HG03439 (cell line): ENCODE measurements around the gene GID8.

Experiments
- ATAC-seq: cut with Tn5 transposase; IDR thresholded peaks from one replicate; pipeline ENCODE4 v1.9.1; 2021; ENCODE audit warnings: mild to moderate bottlenecking, moderate library complexity; ENCODE audit not compliant: unreplicated experiment

The GID8 gene

DNA sequence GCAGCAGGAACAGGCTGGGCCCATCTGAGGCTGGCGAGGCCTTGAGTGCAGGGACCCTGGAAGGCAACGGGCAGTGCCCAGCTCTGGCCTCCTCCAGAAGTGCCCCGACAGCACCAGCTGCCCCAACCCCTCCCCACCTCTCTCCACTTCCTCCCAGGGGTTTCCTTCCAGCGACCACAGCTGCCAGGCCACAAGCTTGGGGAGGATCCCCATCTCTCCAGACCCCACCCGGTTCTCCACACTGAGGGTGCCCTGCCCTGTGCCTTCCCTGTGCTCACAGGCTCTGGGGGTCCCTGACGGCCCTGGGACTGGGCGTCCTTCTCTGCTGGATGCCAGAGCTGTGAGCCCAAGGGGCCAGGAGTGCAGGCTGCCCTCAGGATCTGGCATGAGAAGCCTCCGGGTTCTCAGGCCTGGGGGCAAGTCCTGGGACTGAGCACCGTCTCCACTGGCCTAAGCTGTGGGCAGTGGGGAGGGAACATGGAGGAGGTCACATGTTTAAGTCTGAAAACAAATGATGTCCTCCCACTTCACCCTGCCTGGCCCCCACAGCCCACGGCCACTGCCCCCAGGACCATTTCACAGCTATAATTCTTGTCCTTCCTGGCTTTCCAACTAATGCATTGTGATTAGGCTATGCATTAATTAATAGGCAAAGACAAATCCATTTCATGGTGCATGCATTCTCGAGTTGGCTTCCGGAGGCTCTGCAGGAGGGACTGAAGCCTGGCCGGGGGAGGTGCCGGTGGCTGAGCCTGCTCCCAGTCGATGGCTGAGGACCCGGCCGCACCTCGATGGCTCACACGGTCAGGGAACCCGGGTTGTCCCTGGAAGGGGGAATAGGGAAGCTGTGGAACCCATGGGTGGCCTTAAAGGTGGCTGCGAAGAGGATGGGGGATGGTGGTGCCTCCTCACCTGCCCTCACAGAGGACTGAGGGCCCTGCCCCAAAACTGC is 44.5 kb downstream of the GID8 start:
- ATAC-seq = no peak

DNA sequence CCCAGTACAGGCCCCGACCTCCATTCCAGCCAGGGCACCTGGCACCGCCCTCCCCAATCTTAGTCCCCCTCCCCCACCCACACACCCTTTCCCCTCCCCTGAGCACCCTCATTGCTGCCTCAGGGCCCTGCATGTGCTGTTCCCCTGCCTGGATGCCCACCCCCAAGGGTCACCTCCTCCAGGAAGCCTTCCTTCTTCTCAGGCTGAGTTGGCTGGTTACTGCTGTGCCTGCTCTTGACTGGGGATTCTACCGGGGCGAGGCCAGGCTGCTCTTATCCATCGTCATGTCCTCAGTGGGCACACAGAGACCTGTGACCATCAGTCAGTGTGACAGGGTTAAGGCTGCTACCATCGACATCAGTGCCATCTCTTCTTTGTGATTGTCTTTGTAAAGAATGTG is 45.3 kb downstream of the GID8 start:
- no peak for ATAC-seq

DNA sequence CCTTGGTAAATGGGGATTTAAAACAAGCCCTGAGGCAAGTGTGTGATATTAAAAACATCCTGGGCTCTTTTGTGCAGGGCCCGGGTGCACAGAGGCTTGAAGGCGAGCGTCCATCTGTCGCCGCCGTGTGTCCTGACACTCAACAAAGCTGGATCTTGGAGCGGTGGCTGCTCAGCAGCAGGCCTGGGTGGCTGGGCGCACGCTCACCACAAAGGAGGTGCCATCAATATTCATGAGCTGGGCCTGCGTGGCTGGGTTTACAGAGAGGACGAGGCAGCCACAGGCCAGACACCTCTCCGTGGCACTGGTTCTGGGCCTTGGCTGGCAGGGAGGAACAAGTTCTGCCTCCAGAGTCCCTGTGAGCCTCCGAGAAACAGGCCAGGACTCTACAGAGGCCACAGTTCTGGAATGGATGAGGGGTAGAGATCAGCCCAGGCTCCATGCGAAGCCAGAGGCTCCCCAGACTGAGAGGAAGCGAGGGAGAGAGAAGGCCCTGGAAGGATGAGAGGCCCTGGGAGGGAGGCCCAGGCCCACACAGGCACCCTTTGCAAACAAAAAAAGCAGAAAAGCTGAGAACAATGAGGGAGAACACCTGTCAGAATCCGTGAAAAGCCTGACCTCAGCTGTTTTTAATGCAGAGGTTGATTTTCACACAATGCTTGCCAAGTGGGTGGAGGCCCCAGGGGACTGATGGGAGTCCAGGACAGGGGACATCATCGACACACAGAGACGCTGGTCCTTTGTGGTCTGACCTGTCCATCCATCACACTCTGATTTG is 46.9 kb downstream of the GID8 start:
- ATAC-seq = no peak

DNA sequence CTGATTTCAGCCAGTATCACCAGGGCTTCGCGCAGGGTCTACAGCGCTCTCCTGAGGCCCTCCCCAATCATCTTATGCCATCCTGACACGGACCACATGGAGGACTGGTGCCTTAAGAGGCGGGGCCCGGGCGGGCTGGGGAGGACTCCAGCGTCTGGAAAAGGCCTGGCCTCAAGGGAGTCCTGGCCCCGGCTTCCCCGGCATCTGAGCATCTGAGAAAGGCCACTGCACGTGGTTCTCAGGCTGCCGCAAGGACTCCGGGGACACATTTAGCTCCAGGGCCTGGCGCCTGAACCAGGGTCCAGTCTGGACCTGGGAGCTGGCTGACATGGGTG is 47.5 kb downstream of the GID8 start:
- no peak for ATAC-seq

DNA sequence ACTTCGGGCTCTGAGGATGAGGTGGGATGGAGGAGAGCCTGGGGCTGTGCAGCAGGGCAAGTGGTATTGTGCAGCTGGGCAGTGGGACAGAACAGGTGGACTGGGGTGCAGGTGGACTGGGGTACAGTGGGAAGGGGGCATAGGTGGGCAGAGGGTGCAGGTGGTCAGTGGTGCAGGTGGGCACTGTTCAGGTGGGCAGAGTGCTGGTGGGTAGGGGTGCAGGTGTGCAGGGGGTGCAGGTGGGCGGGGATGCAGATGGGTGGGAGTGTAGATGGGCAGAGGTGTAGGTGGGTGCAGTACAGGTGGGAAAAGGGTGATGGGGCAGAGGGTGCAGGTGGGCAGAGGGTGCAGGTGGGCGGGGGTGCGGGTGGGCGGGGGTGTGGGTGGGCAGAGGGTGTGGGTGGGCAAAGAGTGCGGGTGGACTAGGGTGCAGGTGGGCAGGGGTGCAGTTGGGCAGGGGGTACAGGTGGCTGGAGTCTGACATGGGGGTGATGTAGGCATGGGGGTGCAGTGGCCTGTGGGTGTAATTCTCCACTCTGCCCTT is 48.4 kb downstream of the GID8 start:
- no peak for ATAC-seq

DNA sequence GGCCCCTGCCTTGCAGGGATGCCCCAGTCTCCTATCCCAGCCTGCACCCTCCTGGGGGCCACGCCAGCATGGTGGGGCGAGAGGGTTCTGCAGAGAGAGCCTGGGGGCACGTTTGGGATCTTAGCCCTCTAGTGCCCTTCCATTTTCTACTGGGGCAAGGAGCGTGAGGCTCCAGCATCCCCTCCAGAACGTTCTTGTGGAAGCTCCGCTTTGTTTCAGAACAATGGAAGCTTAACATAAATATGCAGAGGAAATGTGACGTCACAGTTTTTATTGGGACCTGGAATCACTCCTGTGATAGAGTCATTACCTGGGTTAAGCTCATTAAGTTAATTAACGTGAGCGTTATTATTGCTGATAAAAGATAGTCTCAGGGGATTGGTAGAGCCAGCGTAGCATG is 49.2 kb downstream of the GID8 start:
- no peak for ATAC-seq

DNA sequence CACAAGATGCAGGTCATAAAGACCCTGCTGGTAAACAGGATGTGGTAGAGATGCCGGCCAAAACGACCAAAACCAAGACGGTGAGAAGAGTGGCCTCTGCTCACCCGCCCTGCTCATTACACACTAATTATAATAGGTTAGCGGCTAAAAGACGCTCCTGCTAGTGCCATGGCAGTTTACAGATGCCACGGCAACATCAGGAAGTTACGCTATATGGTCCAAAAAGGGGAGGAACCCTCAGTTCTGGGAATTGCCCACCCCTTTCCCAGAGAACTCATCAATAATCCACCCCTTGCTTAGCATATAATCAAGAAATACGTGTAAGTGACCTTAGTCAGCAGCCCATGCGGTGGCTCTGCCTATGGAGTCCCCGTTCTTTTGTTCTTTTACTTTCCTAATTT is 51.3 kb downstream of the GID8 start:
- no peak for ATAC-seq

DNA sequence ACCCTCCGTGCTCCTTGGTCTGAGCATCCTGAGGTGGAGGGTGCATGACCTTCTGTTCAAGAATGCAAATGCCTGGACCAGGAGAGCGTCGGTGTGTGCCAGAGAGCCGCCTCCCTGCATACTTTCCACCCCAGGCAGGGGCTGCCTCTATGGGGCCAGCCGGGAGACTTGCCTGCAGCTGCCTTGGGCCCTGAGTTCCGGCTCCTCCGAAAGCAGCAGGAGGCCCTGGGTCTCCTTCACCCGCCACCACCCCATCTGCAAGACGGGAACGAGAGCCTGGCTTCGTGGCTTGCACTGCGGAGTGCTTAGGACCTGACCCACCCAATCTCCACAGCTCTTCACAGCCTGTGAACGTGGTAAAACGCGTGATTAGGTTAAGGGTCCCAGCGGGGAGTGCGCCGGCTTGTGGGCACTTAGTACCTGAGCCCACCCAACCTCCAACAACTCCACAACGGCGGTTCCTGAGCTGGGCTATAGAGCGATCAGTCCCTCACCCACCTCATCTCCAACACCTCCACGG is 52.4 kb downstream of the GID8 start:
- no peak for ATAC-seq

DNA sequence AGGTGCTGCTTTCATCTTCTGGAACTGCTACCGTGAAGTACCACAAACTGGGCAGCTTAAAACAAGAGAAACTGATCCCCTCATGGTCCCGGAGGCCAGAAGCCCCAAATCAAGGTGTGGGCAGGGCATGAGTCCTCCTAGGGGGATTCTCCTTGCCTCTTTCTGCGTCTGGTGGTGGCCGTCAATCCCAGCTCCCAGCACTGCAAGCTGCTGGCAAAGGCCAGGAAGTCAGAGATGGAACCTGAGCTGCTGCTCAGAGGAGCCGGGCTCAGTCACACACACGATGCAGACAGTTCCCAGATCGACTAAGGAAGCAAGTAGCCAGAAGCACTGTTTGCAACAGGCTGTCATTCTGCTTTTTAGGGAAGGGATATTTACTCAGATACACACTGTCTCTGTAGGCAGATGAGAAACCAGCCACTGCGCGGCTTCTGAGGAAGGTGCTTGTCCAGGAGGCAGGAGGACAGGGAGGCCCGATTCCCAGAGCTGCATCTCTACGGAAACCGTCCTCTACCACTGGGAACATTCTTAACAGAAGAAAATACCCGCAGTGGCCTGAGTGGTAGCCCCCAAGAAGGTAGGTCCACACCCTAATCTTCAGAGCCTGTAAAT is 53.4 kb downstream of the GID8 start:
- ATAC-seq = no peak

DNA sequence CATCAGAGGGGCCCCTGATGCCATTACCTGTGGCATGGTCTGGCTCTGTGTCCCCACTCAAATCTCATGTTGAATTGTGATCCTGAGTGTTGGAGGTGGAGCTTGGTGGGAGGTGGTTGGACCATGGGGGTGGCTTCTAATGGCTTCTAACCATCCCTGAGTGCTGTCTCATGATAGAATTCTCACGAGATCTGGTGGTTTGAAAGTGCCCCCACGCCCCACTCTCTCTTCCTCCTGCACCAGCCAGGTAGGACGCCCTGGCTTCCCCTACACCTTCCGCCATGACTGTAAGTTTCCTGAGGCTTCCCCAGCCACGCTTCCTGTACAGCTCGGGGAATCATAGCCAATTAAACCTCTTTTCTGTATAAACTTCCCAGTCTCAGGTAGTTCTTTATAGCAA is 53.9 kb downstream of the GID8 start:
- ATAC-seq = no peak

DNA sequence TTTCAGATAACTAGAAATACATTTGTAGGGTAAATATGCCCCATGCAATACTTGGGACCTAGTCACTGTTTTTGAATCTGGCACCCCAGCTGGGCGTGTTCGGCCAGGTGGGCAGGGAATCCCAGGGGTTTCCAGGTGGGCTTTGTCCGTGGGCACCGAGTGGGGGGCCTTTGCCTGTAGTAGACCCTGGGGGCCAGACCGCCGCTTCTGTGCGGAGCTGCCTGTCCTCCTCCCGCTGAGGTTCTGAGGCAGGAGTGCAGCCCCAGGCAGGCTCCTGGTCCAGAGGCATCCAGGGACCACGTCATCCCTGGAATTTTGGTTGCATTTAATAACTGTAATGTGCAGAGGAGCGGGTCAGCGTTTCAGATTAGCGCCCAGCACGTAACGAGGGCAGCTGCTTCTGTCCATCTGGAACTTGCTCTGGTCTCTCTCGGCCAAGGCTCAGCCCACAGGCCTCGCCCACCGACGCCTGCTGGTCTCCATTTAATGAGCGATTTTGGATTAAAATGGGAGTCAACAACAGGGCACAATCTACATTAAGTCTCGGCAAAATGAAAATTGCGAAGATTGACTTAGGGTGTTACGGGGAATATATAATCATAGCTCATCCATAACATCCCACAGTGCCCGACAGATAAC is 56.0 kb downstream of the GID8 start:
- no peak for ATAC-seq

DNA sequence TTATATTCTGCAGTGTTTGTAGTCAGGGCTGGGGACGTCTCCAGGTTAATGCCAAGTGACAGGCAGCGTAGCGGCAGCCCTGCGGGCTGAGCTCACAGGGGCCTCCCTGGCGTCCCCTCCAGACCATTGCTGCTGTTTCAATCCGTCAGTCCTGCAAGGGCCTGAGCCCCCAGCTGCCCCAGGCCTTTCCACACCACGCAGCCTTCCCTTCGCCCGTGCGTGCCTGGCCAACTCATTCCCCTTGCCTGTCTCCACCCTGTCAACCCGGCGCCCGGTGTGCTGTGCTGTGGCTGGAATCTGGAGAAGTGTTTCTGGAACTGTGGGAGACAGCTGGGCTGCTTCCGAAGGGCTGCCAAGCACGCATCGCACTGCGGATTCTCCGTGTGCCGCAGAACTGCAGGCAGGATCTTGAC is 56.9 kb downstream of the GID8 start:
- ATAC-seq = no peak

DNA sequence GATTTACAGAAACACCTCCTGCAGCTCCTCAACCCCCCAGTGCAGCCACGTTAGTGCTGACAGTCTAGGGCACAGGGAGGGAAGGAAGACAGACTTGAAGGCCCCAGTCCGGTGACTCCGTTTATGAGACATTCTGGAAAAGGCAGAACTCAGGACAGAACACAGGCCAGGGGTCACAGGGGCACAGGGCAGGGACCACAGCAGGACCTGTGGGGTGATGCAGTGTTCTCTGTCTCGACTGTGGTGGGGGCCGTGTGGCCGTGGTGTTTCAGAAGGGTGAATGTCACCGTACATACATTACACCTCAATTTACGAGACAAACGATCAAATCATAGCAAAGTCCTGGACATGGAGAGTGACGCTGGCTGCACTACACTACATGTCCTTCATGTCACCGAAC is 57.5 kb downstream of the GID8 start:
- ATAC-seq = no peak

DNA sequence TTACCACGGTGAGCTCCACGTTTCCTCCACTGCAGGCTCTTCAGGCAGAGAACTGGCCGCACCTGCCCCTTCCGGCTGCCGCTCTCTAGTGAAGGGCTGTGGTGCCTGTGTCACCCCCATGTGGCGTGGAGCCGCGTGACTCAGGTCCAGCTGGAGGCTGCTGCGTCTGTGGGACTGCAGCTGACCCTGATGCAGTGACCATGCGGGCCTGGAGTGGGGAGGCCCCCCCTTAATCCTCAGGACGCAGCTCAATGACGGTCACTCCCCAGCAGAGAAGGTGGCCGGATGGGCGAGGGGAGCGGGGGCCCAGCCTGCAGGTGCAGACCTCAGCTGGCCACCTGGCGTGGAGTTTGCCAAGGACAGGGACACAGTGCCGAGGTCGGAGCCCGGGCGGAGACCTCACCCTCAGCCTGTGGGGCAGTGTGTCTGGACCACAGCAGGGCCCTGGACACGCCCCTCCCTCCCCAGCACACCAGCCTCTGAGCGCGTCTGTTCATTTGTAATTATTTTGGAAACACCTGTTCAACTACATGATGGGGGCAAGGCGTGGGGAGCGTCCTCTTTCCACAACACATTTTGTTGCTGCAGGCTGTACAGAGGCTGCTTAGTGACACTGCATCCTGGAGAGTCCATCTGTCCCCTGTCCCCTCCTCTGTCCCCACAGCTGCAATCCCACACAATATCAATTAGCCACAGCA is 58.1 kb downstream of the GID8 start:
- no peak for ATAC-seq

DNA sequence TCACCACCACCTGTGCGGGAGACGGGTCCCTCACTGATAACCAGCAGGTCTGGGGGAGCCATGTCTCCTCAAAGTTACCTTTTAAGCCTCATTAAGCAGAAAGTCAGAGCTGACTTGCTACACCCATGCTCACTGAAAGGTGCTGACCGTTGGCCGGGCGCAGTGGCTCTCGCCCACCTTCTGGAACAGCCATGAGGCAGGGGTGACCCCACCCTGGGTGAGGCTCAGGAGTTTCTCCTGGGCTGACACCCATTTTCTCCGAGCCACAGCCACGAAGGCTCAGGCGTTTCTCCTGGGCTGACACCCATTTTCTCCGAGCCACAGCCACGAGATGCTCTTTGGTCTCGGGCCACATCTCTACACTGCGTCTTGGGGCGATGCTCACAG is 58.6 kb downstream of the GID8 start:
- ATAC-seq = no peak

DNA sequence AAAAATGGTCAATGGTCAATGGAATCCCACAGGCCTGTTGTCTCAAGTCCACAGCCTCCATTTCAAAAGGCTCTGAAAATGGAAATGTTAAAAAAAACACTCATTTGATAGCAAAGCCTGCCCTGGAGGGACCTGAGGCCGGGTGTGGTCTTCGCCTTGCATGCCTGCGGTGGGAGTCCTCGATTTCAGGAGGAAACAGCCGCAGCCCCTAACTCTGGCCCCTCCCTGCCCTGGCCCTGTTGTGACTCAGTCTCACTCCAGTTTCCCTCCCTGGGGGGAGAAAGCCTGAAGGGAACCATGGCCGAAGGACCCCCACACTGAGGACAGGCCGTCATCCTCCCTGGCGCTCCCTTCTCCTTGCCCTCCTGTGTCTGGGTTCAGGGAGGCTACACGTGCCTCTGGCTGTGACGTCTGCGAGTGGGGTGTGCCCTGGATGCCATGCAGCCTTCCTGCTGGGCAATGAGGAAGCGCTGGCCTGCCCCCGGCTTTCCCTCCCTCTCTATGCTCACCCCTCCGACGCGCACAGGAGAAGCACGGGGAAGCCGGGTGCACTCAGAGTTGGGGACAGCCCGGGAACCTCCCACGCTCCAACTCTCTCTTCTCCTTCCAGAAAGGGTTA is 59.6 kb downstream of the GID8 start:
- ATAC-seq = no peak
